Retinal pigment epithelial cell (primary cell): ENCODE measurements around the gene AP4M1.
A peak's percentile ranks its signal among the peaks of the same experiment; 100 is the strongest.
"Not testable (repeated sequence)": the region's sequence is repeated elsewhere in the genome, so short reads cannot be mapped to it uniquely, and the experiment has no call there.

Experiments used
- DNase-seq: peaks from one replicate; pipeline ENCODE4 v3.0.0-alpha.2; 2010; ENCODE audit warnings: low read depth
- H3K4me3 ChIP-seq: 2 replicates; pipeline ENCODE4 v1.5.1; 2011; ENCODE audit warnings: mild to moderate bottlenecking, low read length, control low read depth, moderate library complexity
- CTCF ChIP-seq: conservative IDR thresholded peaks from 2 replicates; pipeline ENCODE4 v1.5.1; 2011; ENCODE audit warnings: low read depth, low read length, control low read depth, inconsistent platforms

AP4M1 gene

GRCh38 chr7:100124301-100125230, 23.1 kb downstream of the AP4M1 start:
- no peak overlapping the region for H3K4me3 ChIP-seq
- no peak for TF ChIP-seq CTCF
- no peak for DNase-seq

GRCh38 chr7:100126239-100126930, 24.9 kb downstream of the AP4M1 start:
- DNase-seq, result peak; percentile 34
- TF ChIP-seq CTCF, result peak; percentile 13
- H3K4me3 ChIP-seq, result peak overlapping the region; percentile 64

GRCh38 chr7:100126931-100127865, 25.8 kb downstream of the AP4M1 start, which contains the start of gene MBLAC1:
Gene MBLAC1 (plus strand): TSS chr7:100126967. CDS start chr7:100127396, 429 bp downstream.
- TF ChIP-seq CTCF, result no peak
- peak; percentile 74 for DNase-seq
- H3K4me3 ChIP-seq, result peak within 1 kb of the TSS; percentile 64

GRCh38 chr7:100127866-100128636, 26.6 kb downstream of the AP4M1 start:
- H3K4me3 ChIP-seq, result peak overlapping the region; percentile 64
- no peak for TF ChIP-seq CTCF
- DNase-seq, result no peak

- TF ChIP-seq CTCF, result no peak
- no peak for DNase-seq
- no peak overlapping the region for H3K4me3 ChIP-seq
Observed at GRCh38 chr7:100128637-100128963, 27.2 kb downstream of the AP4M1 start.

- DNase-seq, H3K4me3 ChIP-seq: not testable (repeated sequence)
Observed at GRCh38 chr7:100130220-100130607, 28.8 kb downstream of the AP4M1 start.
